Measurements from ENCODE around the gene FN1.

FN1 gene

DNA sequence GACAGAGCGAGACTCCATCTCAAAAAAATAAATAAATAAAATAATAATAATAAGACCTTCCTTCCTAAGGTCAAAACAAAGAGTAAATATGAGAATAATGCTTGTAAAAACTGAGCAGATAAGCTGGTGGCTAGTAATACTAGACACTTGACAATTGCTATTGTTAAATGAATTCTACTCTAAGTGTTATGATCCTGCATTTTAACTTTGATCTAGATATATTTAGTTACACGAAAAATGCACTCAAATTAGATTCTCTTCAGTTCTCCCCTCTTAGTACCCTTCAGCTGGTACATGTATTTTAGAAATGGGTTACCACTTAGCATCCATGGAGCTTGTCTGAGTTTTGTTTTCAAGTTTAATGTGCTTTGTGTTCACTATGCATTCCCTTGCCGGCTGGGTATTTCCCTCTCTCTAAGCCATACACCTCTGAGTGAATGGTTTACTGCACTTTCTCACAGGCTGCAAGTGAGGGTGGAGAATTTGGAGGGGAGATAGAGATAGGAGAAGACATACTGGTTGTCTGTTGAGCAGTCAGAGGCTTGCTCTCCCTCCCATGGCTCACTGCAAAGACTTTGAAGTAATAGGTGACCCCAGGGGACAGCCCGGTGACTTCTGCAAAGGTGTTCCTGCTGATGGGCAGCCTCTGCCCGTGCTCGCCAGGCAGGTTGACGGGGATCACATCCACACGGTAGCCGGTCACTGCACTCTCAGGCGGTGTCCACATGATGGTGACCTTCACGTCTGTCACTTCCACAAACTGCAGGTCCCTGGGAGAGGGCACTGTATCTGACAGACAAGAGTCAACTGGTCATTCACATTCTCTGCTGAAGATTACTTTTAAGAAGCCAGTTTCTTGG, 29.9 kb downstream of the FN1 start:
- DNase-seq = no peak

DNA sequence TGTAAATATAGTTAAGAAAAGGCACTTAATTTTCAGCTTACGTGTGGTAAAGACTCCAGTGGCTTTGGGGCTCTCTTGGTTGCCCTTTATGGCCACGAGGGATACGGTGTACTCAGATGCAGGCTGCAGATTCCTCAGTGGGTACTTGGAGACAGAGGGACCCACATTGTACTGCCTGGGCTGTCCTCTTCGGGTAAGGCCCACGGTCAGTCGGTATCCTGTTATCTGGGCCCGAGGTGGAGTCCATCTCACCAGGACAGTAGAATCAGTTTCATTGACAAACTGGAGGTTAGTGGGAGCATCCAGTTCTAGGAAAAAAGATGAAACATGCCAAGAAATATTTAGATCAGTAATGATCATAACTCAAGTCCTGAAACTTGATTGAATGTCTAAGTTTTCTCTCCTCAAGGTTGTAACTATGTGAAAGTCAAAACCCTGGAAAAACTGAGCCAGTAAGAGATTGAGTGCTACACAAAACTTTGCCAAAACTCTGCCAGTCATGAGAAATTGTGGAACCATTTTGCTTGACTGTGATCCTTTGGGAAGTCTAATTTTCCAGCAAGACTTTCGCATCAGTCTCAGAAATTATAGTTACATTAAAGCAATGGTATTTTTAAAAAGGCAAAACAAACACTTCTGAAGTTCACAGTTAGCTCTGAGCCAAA, 31.4 kb downstream of the FN1 start:
- no peak for DNase-seq

DNA sequence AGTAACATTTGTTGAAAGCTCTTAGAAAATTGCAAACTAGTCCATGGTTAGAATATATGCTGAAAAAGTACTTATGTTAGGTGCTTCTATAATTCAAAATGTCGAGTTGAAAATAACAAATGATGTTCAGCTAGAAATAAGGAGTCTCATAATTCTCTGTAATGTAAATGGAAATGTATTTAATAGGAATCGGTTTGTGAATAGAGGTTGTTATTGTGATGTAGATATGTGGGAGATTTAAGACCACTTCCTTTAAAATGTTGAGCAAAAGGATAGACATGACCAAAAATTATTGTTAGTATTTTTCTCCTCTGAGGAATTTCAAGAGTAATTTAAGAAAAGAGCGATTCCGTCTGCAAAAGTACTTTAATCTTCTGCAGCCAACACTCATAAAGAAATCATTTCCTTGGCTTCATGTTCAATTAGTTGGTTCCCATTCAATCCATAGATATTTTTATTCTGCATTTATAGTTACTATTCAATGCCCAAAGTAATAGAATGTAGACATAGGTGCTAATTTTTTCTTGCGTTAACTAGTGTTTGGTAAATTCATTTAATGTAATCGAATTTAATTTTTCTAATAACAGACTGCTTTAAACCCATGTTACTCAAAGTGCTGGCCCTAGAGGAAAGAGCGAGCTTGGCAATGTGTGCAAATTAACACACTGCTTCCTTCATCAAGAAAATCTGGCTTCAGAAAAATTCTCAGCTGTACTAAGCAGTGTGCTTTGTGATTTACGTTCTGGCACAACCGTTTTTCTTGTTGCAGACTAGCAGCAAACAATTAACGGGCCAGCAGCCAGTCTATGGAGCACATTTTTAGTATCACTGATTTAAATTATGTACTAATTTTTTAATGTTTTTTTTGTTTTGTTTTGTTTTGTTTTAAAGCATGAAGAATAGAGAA, 32.2 kb downstream of the FN1 start:
- no peak for DNase-seq

DNA sequence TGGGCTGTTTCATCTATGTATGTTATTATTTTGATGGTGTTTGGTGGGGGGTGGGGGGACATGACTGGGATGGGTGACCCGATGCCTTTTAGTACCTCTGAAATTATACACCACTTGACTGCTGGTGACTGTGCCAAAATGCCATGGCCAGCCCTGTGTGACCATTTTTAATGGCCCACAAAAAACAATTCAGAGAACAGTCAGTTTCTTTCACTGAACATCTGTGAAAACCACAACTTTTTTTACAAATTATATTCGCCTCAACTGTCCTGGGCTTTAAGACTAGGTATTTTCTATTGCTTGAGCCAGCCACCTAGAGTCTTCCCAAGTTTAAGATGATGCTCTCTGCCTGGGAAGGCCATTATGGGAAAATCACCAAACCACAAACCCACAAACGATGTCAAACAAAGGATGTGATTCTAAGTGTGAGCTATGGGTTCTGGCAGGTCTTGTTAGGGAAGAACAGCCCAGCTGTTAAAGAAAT, 33.9 kb downstream of the FN1 start:
- no peak for DNase-seq

DNA sequence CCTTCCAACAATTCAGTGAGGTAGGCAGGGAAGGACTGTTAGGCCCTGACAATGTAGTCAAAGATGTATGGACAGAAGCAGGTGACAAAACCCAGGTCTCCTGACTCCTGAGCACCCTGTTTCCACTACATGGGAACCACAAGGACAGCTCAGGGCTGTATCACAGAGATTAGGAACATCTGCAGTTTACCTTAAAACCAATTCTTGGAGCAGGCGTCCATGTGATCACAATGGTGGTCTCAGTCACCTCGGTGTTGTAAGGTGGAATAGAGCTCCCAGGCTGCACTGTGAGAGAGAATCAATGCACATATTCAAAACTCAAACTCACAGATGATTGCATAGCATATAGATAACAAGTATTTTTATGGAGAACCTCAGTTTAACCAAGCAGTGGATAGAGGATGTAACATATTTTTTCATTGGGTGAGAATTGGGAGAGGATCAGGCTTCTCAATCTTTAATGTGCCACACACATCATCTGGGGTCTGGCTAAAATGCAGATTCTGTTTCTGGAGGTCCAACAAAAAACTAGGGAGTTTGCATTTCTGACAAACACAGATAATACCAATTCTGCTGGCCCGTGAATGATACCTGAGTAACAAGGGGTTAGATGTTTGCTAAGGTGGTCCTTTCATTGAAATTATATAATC, 36.7 kb downstream of the FN1 start:
- DNase-seq = no peak

DNA sequence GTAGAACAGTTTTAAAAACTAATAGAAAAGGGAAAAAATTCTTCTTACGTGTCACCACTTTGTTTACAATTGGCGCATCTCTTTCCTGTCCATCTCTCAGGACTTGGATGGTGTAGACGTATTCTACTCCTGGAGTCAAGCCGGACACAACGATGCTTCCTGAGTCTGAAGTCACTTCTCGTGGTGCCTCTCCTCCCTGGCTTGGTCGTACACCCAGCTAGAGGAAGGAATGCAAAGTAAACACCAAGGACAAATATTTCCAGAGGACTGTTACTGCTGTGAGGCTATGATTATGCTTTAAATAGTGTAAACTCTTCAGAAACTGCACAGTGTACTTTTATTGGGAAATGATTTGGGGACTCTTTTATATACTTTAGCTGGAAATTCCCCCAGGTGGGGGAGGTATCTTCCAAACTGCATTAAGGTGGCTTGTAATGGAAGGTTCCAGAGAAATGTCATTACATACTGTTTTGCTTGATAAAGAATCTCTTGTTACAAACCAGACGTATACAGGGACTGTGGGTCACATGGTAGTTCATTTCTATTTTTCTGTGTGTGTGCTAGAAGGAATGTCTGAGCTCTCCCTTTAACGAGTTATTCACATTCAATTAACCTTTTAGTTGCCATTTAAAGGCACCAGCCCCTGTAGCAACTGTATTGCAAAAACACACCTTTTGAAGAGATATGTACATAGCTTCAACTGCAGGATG, 38.1 kb downstream of the FN1 start:
- DNase-seq = no peak

DNA sequence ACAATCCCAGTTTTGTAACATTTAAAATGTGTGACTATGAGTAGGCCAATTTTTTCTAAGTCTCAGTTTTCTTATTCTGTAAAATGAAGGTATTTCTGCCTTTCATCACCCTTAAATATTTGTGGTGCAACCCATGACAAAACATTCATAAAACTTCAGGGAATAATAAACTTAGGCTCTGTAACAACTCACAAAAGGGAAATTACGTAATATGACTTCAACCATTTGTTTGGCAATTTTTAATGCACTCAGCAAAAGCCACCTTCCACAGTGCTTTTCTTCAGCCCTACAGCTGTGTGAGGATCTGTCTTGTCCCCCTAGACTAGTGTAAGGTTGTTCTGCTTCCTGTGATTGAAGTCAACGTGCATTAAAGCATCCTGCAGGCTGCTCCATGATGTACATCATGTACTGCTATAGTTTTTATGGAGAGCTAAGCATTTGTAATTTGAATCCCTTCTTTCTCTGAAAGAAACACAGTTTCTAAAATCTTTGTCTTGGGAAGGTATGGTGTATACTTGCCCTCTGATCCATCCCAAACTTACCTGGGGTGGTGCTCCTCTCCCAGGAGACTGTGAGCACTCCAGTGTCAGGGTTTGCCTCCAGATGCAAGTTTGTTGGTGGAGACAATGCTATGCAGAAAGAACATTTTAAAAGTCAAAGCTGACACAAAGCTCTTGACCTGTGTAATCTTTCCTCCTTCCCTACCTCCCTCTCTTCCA, 39.1 kb downstream of the FN1 start:
- DNase-seq = no peak

DNA sequence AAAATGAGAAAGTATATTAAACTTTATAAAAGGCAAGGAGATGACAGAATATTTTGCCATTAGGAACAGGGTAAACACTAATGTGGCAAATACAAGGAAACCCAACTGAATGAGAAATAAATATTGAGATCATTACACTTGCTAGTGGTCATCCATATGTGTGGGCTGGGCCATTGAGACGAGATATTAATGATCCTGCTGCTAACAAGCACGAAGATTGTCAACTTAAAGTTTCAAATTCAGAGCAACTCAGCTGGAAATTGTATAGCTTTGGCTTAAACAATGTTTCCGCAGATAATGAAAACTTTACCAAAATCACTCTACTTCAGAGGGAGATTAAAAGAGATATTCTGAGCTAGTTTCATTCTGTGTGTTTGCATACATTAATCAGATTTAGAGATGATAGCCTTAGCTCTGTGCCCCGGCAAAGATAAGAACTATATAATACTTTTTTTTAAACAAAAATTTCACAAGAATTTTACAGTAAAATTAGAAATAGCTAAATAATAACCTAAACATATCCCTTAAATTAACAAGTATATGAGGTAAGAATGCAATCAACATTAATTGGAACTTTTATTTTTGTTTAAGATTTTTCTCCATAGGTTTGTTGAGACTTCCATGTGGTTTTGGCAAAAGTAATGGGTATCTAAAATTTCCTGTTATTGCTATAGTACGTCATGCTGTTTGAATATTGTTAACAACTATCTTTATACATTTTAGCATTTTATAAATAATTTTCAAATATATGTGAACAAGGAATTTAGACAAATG, 40.0 kb downstream of the FN1 start:
- no peak for DNase-seq

DNA sequence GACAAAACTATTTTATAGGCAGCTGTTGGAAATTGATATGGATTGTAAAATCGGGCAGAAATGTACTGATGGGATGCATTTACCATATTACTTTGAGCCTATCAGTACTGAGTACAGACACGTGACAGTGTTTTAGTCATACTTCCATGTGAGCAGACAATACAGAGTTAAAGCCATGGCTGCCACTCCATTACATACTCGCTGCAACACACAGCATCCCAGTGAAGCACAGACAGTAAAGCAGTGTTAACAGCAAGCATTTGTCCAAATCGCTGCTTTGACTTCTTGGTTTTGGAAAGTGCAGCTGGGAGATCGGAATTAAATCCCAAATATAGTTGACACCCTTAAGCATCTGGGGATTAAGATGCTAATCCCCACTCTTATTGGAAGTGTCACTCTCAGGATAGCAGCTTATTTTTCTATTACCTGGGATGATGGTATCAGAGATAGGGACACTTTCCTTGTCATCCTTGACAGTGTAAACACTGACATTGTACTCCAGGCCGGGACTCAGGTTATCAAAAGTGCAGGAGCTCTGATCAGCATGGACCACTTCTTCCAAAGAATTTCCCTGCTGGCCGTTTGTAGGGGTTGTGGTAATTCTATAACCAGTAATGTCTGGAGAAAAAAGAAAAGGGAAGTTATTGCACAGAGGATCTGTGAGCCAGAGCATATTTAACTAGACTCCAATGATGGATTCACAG, 41.6 kb downstream of the FN1 start:
- DNase-seq = no peak

DNA sequence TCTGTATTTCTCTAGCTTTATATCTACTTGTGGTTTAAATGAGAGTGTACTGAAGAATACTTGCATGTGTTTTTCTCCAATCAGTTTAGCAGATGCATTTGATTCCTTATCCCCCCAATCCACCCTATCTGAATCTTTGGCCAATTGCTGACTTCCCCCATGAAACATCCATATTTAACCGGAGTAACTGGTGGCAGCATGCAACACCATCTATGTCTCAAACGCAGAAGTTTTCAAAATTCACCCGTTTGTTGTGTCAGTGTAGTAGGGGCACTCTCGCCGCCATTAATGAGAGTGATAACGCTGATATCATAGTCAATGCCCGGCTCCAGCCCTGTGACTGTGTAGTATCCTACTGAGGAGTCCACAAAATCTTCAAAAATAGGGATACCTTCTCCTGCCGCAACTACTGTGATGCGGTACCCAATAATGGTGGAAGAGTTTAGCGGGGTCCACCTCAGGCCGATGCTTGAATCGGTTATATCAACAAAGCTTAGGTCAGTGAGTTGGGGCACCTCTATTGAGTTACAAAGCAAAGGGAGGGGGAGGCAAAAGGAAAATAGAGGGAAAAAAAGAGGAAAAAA, 43.1 kb downstream of the FN1 start:
- DNase-seq = no peak

DNA sequence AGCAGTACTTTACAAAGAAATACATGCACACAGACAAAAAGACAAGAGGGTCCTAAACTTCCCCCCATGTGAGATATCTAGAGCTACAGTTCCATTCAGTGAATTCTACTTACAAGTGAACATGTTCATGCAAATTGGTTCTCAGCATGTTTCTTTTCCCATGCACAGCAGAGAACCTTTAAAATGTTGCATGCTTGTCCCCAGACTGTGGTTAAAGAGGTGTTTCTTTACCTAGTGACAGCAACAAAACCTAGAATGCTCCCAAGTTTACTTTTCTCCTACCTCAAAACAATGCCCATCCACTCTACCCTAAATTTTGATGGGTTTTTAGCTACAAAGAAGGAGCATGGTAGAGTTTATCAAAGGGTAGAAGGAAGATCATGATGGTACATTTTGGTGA, 43.7 kb downstream of the FN1 start:
- DNase-seq = no peak

DNA sequence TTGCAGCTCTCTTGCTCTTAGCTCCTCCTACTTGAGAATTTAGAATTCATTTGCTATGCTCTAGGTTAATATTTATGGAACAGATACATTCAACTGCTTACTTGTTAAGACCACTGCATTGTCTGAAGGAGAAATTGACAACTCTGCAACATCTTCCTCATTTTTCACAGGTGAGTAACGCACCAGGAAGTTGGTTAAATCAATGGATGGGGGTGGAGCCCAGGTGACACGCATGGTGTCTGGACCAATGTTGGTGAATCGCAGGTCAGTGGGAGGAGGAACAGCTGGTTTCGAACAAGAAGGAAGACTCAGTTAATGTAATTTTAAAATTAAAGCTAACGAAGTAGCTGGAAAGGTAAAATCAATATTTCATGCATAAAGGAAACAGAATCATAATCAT, 44.3 kb downstream of the FN1 start:
- no peak for DNase-seq

DNA sequence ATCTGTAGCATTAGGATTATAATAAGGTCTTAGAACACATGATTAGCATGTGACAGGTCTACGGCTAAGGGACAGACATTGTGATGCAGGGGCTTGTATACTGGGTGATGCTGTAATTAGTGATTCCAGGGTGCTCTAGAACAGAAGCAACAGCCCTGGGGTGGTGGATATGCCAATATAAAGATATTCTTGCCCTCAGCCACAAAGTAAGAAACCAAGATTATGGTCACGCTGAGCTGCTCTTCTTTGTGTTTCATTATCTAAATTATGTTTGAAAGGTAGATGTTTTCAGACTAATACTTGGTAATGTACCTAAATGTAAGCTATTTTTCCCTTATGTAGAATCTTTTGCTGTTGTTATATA, 45.3 kb downstream of the FN1 start:
- DNase-seq = no peak

DNA sequence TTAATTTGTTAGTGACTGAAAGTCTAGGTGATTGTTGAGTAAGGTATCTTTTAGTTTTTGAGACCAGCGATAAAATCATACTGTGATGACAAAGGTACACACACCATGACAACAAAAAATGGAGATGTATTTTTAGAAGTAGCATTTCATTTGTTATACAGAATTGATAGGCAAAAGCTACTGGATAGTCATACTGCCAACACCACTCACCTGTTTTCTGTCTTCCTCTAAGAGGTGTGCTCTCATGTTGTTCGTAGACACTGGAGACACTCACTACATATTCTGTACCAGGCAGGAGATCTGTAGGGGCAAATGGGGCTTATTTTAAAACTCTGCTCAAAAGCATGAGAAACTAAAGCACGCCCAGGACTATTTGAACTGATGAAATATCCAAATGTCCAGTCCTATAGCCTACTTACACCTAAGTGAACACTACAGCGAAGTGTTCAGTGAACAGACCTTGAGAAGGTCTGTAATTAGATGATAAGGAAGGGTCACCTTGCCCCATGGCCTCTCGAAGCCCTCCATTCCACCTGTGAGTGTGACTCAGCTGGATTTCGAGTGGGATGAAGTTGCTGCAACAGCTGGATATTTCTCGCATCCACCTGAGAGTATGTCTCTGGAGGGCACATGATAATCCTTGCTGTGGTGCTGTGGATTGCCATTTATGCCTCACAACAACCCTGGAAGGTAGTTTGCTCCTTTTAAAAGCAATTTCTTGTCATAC, 47.7 kb downstream of the FN1 start:
- no peak for DNase-seq

DNA sequence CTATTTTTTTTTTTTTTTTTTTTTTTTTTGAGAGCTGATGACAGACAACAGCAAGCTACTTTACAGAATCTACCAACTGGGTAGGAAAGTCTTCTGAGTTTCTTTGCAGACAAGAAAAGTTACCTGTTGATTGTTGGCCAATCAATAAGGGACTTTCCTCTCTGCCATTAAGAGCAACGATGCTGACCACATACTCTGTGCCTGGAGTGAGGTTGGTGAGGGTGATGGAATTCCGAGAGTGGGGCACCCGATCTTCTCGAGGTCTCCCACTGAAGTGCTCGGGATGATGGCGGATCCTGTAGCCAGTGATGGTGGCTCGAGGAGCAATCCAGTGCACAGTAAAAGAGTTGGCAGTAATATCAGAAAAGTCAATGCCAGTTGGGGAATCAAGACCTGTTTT, 49.3 kb downstream of the FN1 start:
- DNase-seq = no peak

DNA sequence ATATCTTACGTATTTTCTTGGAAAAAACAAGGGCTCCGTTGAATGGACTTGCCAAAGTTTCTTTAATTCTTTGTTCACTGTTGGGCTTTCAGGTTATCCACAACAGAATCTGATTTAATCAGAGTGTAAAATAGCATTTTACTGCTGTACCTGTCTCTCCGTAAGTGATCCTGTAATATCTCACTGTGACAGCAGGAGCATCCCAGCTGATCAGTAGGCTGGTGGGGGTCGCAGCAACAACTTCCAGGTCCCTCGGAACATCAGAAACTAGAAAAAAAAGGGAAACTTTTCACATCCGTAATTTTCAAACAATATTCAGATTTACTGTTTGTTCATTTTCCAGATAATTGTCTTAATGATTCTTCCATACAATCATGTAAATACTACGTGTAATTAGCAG, 51.2 kb downstream of the FN1 start:
- no peak for DNase-seq

DNA sequence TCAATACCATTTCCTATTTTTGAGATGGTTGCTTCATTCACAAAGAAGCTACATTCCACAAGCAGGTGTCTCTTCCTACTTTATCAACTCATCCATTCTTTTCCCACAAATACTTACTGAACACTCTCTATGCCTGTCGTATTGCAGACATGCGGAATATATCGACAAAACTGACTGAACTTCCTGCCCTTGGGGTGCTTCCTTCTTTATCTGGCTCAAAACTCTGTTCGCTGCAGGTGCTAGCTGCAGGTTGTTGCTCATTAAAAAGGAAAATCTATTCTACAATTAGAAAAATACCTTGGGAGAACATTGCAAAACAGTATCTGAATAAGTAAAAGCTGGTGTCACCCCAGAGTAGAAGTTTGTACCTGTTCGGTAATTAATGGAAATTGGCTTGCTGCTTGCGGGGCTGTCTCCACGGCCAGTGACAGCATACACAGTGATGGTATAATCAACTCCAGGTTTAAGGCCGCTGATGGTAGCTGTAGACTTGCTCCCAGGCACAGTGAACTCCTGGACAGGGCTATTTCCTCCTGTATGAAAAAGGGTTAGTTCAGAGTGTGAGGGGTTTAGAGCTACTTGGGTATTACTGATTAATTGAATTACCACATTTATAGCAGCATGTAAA, 52.1 kb downstream of the FN1 start:
- no peak for DNase-seq

DNA sequence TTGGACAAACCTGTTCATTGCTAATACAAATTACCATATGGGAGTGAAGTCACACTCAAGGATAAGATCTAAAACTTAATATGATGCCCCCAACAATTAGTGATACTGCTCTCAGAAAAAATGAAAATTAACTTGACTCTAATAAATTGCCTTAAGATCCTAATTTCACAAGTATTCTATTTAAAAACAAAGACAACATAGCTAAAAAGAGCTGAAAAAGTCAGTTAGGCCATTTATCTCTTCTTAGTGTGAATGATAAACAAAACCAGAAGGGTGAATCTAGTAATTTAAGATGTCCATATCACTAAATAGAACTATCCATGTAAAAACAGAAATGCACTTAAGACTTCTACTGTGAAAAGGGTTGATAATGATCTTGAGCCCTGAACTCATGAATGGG, 53.4 kb downstream of the FN1 start:
- DNase-seq = no peak
